Liver (tissue), 3 donors: Measurements from ENCODE around the gene PLCG2.

Experiments used
- EGR1 ChIP-seq, 2 donors: IDR thresholded peaks; 2 replicates each; pipeline ENCODE4 v1.6.1; 2016 to 2018; ENCODE audit warnings: antibody characterized with exemption in 2 of 2, low read depth in 2 of 2
- GABPA ChIP-seq, 2 donors: IDR thresholded peaks in 1 of 2; conservative IDR thresholded peaks in 1 of 2; 2 replicates each; pipeline ENCODE4 v1.6.1; 2016; ENCODE audit warnings: antibody characterized with exemption in 2 of 2, mild to moderate bottlenecking in 1 of 2, moderate library complexity in 1 of 2
- RAD21 ChIP-seq, 2 donors: IDR thresholded peaks; 2 replicates each; pipeline ENCODE4 v1.6.1; 2016; ENCODE audit warnings: antibody characterized with exemption in 2 of 2, mild to moderate bottlenecking in 2 of 2
- RXRA ChIP-seq, 2 donors: IDR thresholded peaks; 2 replicates each; pipeline ENCODE4 v1.6.1; 2017 to 2018; ENCODE audit warnings: antibody characterized with exemption in 2 of 2, mild to moderate bottlenecking in 1 of 2
- TAF1 ChIP-seq: conservative IDR thresholded peaks from 2 replicates; pipeline ENCODE4 v1.6.1; 2016; ENCODE audit warnings: antibody characterized with exemption, mild to moderate bottlenecking
- YY1 ChIP-seq: IDR thresholded peaks from 2 replicates; pipeline ENCODE4 v1.6.1; 2016; ENCODE audit warnings: antibody characterized with exemption, mild to moderate bottlenecking
- ZBTB33 ChIP-seq: IDR thresholded peaks from 2 replicates; pipeline ENCODE4 v1.6.1; 2016; ENCODE audit warnings: antibody characterized with exemption
- TF ChIP-seq, protein P1 (sequence below): fragments of 150-350 bp; IDR thresholded peaks from 2 replicates; pipeline ENCODE4 v1.5.1; 2017; ENCODE audit warnings: improper control_type of control experiment, low read depth, low read length; ENCODE audit not compliant: missing input control
- TF ChIP-seq, protein P2 (sequence below): IDR thresholded peaks from 2 replicates; pipeline ENCODE4 v1.6.1; 2016; ENCODE audit warnings: antibody characterized with exemption, mild to moderate bottlenecking
- TF ChIP-seq, protein P3 (sequence below): IDR thresholded peaks from 2 replicates; pipeline ENCODE4 v1.6.1; 2016; ENCODE audit warnings: antibody characterized with exemption
- donor health status: healthy.
- donor health status: healthy.

- TF ChIP-seq, protein P1, sequence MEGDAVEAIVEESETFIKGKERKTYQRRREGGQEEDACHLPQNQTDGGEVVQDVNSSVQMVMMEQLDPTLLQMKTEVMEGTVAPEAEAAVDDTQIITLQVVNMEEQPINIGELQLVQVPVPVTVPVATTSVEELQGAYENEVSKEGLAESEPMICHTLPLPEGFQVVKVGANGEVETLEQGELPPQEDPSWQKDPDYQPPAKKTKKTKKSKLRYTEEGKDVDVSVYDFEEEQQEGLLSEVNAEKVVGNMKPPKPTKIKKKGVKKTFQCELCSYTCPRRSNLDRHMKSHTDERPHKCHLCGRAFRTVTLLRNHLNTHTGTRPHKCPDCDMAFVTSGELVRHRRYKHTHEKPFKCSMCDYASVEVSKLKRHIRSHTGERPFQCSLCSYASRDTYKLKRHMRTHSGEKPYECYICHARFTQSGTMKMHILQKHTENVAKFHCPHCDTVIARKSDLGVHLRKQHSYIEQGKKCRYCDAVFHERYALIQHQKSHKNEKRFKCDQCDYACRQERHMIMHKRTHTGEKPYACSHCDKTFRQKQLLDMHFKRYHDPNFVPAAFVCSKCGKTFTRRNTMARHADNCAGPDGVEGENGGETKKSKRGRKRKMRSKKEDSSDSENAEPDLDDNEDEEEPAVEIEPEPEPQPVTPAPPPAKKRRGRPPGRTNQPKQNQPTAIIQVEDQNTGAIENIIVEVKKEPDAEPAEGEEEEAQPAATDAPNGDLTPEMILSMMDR: no peak
- TF ChIP-seq, protein P2, sequence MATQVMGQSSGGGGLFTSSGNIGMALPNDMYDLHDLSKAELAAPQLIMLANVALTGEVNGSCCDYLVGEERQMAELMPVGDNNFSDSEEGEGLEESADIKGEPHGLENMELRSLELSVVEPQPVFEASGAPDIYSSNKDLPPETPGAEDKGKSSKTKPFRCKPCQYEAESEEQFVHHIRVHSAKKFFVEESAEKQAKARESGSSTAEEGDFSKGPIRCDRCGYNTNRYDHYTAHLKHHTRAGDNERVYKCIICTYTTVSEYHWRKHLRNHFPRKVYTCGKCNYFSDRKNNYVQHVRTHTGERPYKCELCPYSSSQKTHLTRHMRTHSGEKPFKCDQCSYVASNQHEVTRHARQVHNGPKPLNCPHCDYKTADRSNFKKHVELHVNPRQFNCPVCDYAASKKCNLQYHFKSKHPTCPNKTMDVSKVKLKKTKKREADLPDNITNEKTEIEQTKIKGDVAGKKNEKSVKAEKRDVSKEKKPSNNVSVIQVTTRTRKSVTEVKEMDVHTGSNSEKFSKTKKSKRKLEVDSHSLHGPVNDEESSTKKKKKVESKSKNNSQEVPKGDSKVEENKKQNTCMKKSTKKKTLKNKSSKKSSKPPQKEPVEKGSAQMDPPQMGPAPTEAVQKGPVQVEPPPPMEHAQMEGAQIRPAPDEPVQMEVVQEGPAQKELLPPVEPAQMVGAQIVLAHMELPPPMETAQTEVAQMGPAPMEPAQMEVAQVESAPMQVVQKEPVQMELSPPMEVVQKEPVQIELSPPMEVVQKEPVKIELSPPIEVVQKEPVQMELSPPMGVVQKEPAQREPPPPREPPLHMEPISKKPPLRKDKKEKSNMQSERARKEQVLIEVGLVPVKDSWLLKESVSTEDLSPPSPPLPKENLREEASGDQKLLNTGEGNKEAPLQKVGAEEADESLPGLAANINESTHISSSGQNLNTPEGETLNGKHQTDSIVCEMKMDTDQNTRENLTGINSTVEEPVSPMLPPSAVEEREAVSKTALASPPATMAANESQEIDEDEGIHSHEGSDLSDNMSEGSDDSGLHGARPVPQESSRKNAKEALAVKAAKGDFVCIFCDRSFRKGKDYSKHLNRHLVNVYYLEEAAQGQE: no peak
- TF ChIP-seq ZBTB33: no peak
- TF ChIP-seq GABPA (IDR thresholded peaks at IDR 0.05 in 1 of 2, conservative IDR thresholded peaks at IDR 0.05 in 1 of 2): no peak
- no peak for TF ChIP-seq RXRA (IDR thresholded peaks at IDR 0.05)
- TF ChIP-seq, protein P3, sequence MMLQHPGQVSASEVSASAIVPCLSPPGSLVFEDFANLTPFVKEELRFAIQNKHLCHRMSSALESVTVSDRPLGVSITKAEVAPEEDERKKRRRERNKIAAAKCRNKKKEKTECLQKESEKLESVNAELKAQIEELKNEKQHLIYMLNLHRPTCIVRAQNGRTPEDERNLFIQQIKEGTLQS: no peak
- TF ChIP-seq YY1: no peak
- TF ChIP-seq RAD21 (IDR thresholded peaks at IDR 0.05): no peak
- TF ChIP-seq TAF1: no peak
- no peak for TF ChIP-seq EGR1 (IDR thresholded peaks at IDR 0.05; ENCODE audit: low read depth in 2 of 2)
Observed at GRCh38 chr16:81809567-81809966, 30.5 kb downstream of the PLCG2 start.
